Esophagus squamous epithelium (tissue), 5 donors: Measurements from ENCODE around the gene NAB1. TPM values are rescaled to one million over a fixed set of nuclear protein-coding genes. Genes with fewer than 3 reads are reported as not detected.

Experiments used
- DNase-seq: peaks from one replicate; lab custom pipeline; 2025; lab: John Stamatoyannopoulos, UW
- H3K27ac ChIP-seq, 4 donors: fragments of 200-600 bp; sonication (generic); one replicate each; pipeline ENCODE4 v1.5.1; 2016 to 2019; ENCODE audit warnings: mild to moderate bottlenecking in 1 of 4
- H3K27me3 ChIP-seq, 4 donors: fragments of 200-600 bp; sonication (generic); 1 replicate in 3 of 4; 2 replicates in 1 of 4; pipeline versions ENCODE4 v1.5.1 to v1.6.0; 2017 to 2021; ENCODE audit warnings: antibody characterized with exemption in 1 of 4
- H3K36me3 ChIP-seq, 3 donors: fragments of 200-600 bp; sonication (generic); one replicate each; pipeline ENCODE4 v1.5.1; 2016 to 2019
- H3K4me1 ChIP-seq, 3 donors: fragments of 200-600 bp; sonication (generic); one replicate each; pipeline ENCODE4 v1.5.1; 2017 to 2019
- H3K4me3 ChIP-seq, 4 donors: fragments of 200-600 bp; sonication (generic); 1 replicate in 3 of 4; 2 replicates in 1 of 4; pipeline ENCODE4 v1.5.1; 2016 to 2019; ENCODE audit warnings: mild to moderate bottlenecking in 2 of 4, moderate library complexity in 1 of 4
- H3K9me3 ChIP-seq, 3 donors: fragments of 200-600 bp; sonication (generic); one replicate each; pipeline ENCODE4 v1.5.1; 2016 to 2019
- CTCF ChIP-seq, 6 experiments: fragments of 450-650 bp in 4 of 6; fragments of 200-600 bp in 2 of 6; sonication (generic) in 2 of 6; IDR thresholded peaks; one replicate each; pipeline ENCODE4 v1.5.1; 2016 to 2019; ENCODE audit warnings: antibody characterized with exemption in 6 of 6, mild to moderate bottlenecking in 4 of 6, moderate library complexity in 4 of 6
- POLR2A ChIP-seq, 4 donors: fragments of 450-650 bp; IDR thresholded peaks; one replicate each; pipeline ENCODE4 v1.6.1; 2017; ENCODE audit warnings: antibody characterized with exemption in 4 of 4, mild to moderate bottlenecking in 4 of 4, moderate library complexity in 3 of 4
- WGBS, 2 donors: methylation state at CpG; one replicate each; pipeline ENCODE4 v1.1.5; 2018; 5-methylcytosine and 5-hydroxymethylcytosine counted together
- intact Hi-C: fragments of 100-400 bp; cut with DNase I; formaldehyde crosslinking; loops from one replicate; pipeline ENCODE4 v1.15.0; 2022
- total RNA-seq, 4 donors: library from RNA; depleted of rRNA; stranded (reverse); fragments of >200 nt; gene quantifications; one replicate each; pipeline ENCODE4 v1.1.0, GENCODE V29; 2016
- donor health status: DM: yes; HTN: yes; CAD: no.

The NAB1 gene
- 10 to 100 TPM; 36.7 to 69.8 (median 67.7) TPM for total RNA-seq

GRCh38 chr2:190649035-190649797 lies at the start of gene NAB1:
NAB1 (plus strand) TSS chr2:190649083; CDS start chr2:190659177, 10,094 bp downstream.
- DNase-seq, result no peak
- peak within 1 kb of the TSS; percentile 73 to 98 (median 92) for H3K4me3 ChIP-seq
- H3K27ac ChIP-seq, result peak within 1 kb of the TSS; percentile 95 to 98 (median 96)
- intact Hi-C loops, result no loop called here
- H3K9me3 ChIP-seq, result no peaks in the 10 kb centered on the region
- TF ChIP-seq POLR2A (IDR thresholded peaks at IDR 0.05), result no peak
- TF ChIP-seq CTCF (IDR thresholded peaks at IDR 0.05), result no peak
- no peaks in the 10 kb centered on the region for H3K36me3 ChIP-seq
- peaks cover 0 to 76% (median 37%) of the 10 kb centered on the region in 3 donors for H3K4me1 ChIP-seq
- no peaks in the 10 kb centered on the region for H3K27me3 ChIP-seq
- 1 to 3% methylated on average over 16 to 33 of the region's 95 CpGs for WGBS, 2 donors

- H3K36me3 ChIP-seq, result no peaks in the 10 kb centered on the region
- no peaks in the 10 kb centered on the region for H3K27me3 ChIP-seq
- H3K4me1 ChIP-seq, result peaks cover 0 to 34% (median 6%) of the 10 kb centered on the region in 3 donors
- no peaks in the 10 kb centered on the region for H3K9me3 ChIP-seq
- H3K4me3 ChIP-seq, result no peak overlapping the region
- 84 to 91% methylated on average over 8 of the region's 8 CpGs for WGBS, 2 donors
- intact Hi-C loops, result no loop called here
- no peak for DNase-seq
- no peak overlapping the region for H3K27ac ChIP-seq
- TF ChIP-seq POLR2A (IDR thresholded peaks at IDR 0.05) (no peak), CTCF (IDR thresholded peaks at IDR 0.05) (no peak)
These were observed 49.2 kb upstream of the NAB1 start for GRCh38 chr2:190599546-190600220.

GRCh38 chr2:190600293-190601103 lies 48.4 kb upstream of the NAB1 start:
- peaks cover 0 to 34% (median 6%) of the 10 kb centered on the region in 3 donors for H3K4me1 ChIP-seq
- H3K27me3 ChIP-seq, result no peaks in the 10 kb centered on the region
- H3K27ac ChIP-seq, result no peak overlapping the region
- no peaks in the 10 kb centered on the region for H3K9me3 ChIP-seq
- intact Hi-C loops, result no loop called here
- DNase-seq, result no peak
- WGBS, 2 donors, result 66 to 69% methylated on average over 5 of the region's 5 CpGs
- H3K36me3 ChIP-seq, result no peaks in the 10 kb centered on the region
- H3K4me3 ChIP-seq, result no peak overlapping the region
- no peak for TF ChIP-seq CTCF (IDR thresholded peaks at IDR 0.05)
- no peak for TF ChIP-seq POLR2A (IDR thresholded peaks at IDR 0.05)

GRCh38 chr2:190603374-190603773 lies 45.5 kb upstream of the NAB1 start:
- H3K36me3 ChIP-seq, result no peaks in the 10 kb centered on the region
- no peaks in the 10 kb centered on the region for H3K9me3 ChIP-seq
- intact Hi-C loops, result no loop called here
- H3K4me1 ChIP-seq, result peaks cover 0 to 15% (median 0%) of the 10 kb centered on the region in 3 donors
- 79 to 84% methylated on average over 5 of the region's 5 CpGs for WGBS, 2 donors
- H3K27me3 ChIP-seq, result no peaks in the 10 kb centered on the region
- TF ChIP-seq CTCF (IDR thresholded peaks at IDR 0.05) (no peak), POLR2A (IDR thresholded peaks at IDR 0.05) (no peak)
- H3K27ac ChIP-seq, result no peak overlapping the region
- DNase-seq, result no peak
- no peak overlapping the region for H3K4me3 ChIP-seq
